A549 treated with dexamethasone at 1 μM for 4 hours (cell line): ENCODE data around the gene CAPN11. TPM values are rescaled to one million over a fixed set of nuclear protein-coding genes. Genes with fewer than 3 reads are reported as not detected.

ENCODE experiments used
- total RNA-seq: library from RNA; stranded (reverse); fragments of 200-300 nt; extraction: Qiagen RNA extraction; gene quantifications from 5 replicates; pipeline ENCODE4 v1.2.3, GENCODE V29; 2022

CAPN11 gene
- total RNA-seq, result not detected in 5 replicates

DNA sequence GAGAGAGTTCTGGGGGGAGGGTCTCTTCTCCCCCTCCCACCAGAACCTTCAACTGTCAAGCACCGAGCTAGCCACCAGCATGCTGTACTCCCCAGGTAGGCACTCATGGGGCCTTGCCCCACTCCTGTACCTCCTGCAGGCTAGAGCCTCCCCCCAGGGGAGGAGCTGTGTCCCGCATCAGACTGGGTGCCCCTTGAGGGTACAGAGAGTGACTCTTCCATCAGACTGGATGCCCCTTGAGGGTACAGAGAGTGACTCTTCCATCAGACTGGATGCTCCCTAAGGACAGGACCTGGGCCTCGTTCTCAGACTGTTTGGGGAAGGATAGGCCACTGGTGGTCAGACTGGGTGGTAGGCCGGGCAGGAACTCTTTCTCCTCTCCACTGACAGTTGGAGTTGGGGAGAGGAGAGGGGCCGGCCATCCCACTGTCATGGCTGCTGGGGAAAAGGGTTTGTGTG lies at the start of gene CAPN11:
CAPN11 (plus strand) TSS at position 51 of the 459 bp plus-strand sequence; CDS start at position 80, 29 bp downstream.

DNA sequence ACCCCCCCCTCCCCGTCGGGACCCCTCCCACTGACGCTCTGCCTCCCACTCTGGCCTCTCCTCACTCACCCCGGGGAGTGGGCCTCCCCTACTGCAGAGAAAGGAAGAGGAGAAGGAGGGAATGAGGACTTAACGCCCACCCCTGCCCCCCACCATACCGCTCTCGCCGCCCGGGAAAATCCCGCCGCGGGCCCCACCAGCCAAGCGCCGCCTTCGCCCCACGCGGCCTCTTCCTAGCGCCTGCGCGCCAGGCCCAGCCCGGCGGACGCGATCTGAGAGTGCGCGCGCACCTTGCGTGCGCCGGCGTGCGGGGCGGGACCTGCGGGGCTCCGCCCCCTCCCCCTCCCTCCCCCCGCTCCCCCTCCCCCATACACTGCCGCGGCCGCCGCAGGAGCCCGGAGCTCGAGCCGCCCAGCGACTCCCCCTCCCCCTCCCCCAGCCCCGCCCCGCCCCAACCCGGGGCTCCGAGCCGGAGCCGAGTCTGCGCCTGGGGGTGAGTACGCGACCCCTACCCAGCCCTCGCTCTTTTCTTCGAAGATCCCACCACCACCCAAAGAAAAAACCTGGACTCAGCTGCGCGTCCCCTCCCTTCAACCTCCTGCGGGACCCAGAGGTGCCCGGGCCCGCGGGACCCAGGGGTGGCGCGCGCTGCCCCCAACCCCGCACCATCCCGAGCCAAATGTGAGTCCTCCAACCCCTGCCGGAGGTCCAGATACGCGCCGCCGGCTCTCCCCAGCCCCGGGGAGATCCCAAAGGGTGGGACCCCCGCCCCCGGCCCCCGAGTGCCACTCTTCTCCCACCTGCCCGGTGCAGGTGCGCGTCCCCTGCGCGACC lies 31.2 kb upstream of the CAPN11 start, which contains the start of the genes MRPL14 and TMEM63B:
MRPL14 (minus strand) TSS at position 267 of the 834 bp plus-strand sequence. CDS start 10,841 bp downstream, outside the sequence.
TMEM63B (plus strand) TSS at position 369 of the 834 bp plus-strand sequence. CDS start 7,031 bp downstream, outside the sequence.

DNA sequence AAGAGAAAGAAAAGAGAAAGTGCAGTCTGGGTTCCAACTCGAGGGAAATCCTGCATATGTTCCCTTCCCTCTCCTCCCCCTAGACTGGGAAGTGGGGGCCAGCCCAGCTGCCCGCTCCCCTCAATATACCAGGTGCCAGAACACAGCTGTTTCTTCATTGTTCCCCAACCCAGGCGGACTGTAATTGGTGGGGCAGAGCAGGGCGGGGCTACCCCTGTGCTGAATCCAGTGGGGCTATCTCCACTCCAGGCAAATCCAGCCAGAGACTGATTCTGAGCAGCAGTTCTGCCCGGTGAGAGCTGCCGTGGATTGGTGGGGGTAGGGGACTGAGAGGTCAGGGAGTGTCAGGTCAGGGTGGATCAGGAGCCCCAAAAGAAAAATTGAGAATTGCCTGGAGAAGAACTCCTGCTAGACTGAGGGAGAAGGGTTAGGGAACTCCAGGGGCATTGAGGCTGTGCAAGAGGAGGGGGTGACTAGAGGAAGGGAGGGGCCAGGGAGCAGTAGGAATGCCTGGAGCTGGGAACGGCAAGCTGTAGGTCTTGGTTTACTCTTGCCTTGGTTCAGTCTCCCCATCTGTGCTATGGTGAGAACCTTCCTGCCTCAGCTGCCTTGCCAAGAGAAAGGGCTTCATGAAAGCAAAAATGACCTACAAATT lies 58.2 kb downstream of the CAPN11 start, which contains the start of gene MYMX:
MYMX (plus strand) TSS at position 250 of the 655 bp plus-strand sequence. CDS start 546 bp downstream, outside the sequence.

DNA sequence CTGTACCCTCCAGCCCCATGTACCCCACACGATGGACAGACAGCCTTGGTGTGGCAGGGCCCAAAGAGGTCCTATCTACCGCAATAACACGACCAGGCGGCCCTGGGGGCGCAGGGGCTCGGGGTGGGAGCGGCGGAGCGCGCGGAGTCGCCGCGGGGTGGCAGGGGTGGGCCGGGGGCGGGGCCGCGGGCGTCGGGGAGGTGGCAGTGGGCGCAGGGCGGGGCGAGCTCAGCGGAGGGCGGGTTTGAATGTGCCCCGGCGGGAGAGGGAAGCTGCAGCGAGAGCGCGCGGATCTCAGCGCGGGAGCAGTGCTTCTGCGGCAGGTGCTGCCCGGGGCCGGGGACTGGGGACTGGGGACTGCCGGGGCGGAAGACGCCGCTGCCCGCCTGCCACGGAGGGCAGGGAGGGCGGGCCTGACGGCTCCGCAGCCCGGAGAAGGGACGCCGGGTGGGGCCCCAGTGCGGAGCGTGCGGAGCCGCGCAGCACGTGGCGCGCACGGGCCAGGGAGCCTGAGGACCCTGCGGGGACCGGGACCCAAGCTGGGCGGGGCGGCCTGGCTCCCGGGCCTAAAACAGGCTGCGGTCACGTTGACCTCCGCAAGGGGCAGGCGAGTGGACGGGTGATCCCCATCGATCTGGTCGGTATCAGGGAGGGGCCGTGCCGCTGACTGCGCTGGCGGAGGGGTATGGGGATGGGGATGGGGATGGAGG lies 64.9 kb downstream of the CAPN11 start, which contains the start of gene SLC29A1:
SLC29A1 (plus strand) TSS at position 277 of the 710 bp plus-strand sequence. CDS start 3,719 bp downstream, outside the sequence.

Other genes with a start within 250 kb of the CAPN11 start
- 54.0 to 64.0 TPM (median 61.6 TPM) in 5 replicates for gene MRPL14, start 31.4 kb upstream of the CAPN11 start, total RNA-seq
- gene TMEM63B, start 31.3 kb upstream of the CAPN11 start, total RNA-seq, result 10.3 to 16.8 TPM (median 16.0 TPM) in 5 replicates
- not detected in 5 replicates for gene MYMX, start 58.1 kb downstream of the CAPN11 start, total RNA-seq
- 36.0 to 55.2 TPM (median 51.3 TPM) in 5 replicates for gene SLC29A1, start 64.8 kb downstream of the CAPN11 start, total RNA-seq
- 1,087 to 1,237 TPM (median 1,168 TPM) in 5 replicates for gene HSP90AB1, start 88.3 kb downstream of the CAPN11 start, total RNA-seq
- gene SLC35B2, start 98.7 kb downstream of the CAPN11 start, total RNA-seq, result 51.2 to 63.5 TPM (median 59.5 TPM) in 5 replicates
- 6.0 to 7.1 TPM (median 6.1 TPM) in 5 replicates for gene NFKBIE, start 106.7 kb downstream of the CAPN11 start, total RNA-seq
- 0.06 to 0.17 TPM (median 0.14 TPM) in 5 replicates for gene TMEM151B, start 111.6 kb downstream of the CAPN11 start, total RNA-seq
- gene AARS2, start 154.5 kb downstream of the CAPN11 start, total RNA-seq, result 5.2 to 8.1 TPM (median 6.9 TPM) in 5 replicates
- not detected in 5 replicates for gene SPATS1, start 183.8 kb downstream of the CAPN11 start, total RNA-seq
- gene CDC5L, start 228.9 kb downstream of the CAPN11 start, total RNA-seq, result 13.4 to 16.1 TPM (median 15.4 TPM) in 5 replicates